ENCODE results near the gene EGFLAM. TPM values are rescaled to one million over a fixed set of nuclear protein-coding genes. Genes with fewer than 3 reads are reported as not detected.

EGFLAM gene
- total RNA-seq, 1 donor from 2014 or later = 0.12 TPM

DNA sequence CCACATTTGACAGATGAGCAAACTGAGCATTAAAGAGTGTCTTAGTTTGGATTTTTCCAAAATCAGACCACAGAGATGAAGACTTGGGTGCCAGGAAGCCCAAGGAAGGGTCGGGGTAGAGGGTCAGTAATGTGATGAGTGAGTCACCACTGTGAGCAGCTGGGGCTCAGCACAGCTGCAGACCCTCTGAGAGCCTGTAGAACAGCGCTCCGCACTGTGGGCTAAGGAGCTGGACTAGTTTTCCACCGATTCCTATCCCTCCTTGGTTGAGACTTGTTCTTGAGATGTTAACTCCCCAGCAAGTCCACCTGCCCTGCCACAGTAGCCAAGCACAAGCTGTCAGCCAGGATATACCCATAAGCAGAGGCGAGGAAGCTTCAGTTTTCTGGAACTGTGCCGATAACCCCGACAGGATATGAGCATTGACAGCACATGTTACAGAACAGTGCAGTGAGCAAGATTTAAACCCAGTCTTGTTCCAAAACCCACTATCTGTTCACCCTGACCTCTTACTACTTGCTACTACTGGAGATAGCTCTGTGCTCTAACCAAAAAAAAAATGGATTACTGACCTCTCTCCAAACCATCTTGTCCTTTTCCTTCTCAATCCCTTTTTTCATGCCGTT is 31.8 kb downstream of the EGFLAM start:
- Mint-ChIP-seq H3K27me3 (ENCODE audit: low read depth) (no peaks in the 10 kb centered on the region), H3K36me3 (ENCODE audit: low read depth) (no peaks in the 10 kb centered on the region)

DNA sequence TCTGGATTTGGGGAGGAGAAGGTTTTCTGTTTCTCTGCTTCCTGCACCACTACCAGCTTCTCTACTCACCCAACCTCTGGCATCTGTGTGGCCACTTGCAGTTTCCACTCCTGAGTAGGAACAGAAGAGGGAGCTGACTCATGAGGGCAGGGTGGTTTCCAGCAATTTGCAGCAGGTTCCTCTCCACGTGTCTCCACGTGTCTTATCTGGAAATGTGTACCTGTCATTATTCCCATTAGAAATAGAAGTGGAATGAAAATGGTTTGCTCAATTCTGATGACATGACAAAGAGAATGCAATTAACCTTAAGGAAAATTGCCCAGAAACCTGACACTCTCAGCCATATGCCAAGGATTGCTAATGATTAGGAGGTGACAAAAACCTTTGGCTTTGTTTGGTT is 33.0 kb downstream of the EGFLAM start:
- TF ChIP-seq, protein P1, sequence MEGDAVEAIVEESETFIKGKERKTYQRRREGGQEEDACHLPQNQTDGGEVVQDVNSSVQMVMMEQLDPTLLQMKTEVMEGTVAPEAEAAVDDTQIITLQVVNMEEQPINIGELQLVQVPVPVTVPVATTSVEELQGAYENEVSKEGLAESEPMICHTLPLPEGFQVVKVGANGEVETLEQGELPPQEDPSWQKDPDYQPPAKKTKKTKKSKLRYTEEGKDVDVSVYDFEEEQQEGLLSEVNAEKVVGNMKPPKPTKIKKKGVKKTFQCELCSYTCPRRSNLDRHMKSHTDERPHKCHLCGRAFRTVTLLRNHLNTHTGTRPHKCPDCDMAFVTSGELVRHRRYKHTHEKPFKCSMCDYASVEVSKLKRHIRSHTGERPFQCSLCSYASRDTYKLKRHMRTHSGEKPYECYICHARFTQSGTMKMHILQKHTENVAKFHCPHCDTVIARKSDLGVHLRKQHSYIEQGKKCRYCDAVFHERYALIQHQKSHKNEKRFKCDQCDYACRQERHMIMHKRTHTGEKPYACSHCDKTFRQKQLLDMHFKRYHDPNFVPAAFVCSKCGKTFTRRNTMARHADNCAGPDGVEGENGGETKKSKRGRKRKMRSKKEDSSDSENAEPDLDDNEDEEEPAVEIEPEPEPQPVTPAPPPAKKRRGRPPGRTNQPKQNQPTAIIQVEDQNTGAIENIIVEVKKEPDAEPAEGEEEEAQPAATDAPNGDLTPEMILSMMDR (IDR thresholded peaks at IDR 0.05) = no peak

More for the DNA sequence above, 31.8 kb downstream of the EGFLAM start:
- H3K4me3 Mint-ChIP-seq (ENCODE audit: unreplicated experiment) = no peak overlapping the region
- DNase-seq (ENCODE audit: low spot score) = no peak
- TF ChIP-seq, protein P1 (IDR thresholded peaks at IDR 0.05) = no peak
- H3K9me3 Mint-ChIP-seq (ENCODE audit: low read depth) = no peaks in the 10 kb centered on the region
- H3K27ac Mint-ChIP-seq (ENCODE audit: unreplicated experiment) = no peak overlapping the region
- H3K4me1 Mint-ChIP-seq (ENCODE audit: low read depth) = no peaks in the 10 kb centered on the region

DNA sequence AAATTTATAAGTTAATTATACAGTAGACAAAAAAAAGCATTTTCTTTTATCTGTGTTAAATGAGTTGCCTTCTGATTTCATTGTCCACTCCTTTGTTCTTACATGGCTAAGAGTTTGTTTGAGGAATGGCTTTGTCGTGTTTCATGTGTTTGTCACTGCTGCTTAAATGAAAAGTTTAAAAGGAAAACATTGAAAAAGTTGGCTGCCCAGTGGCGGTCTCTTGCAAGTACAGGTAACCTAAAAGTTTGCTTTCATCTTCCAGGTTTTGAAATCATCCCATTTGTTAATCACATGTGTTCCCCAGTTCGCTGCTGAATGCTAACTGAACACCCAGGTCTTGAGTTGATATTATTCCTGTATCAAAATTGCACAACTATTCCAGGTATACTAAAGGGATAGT is 33.9 kb downstream of the EGFLAM start:
- no peak for DNase-seq (ENCODE audit: low spot score)
- no peaks in the 10 kb centered on the region for H3K36me3 Mint-ChIP-seq (ENCODE audit: low read depth)
- H3K9me3 Mint-ChIP-seq (ENCODE audit: low read depth) = no peaks in the 10 kb centered on the region
- H3K4me1 Mint-ChIP-seq (ENCODE audit: low read depth) = no peaks in the 10 kb centered on the region
- no peaks in the 10 kb centered on the region for H3K27me3 Mint-ChIP-seq (ENCODE audit: low read depth)
- H3K4me3 Mint-ChIP-seq (ENCODE audit: unreplicated experiment) = no peak overlapping the region
- TF ChIP-seq, protein P1 (IDR thresholded peaks at IDR 0.05) = no peak
- no peak overlapping the region for H3K27ac Mint-ChIP-seq (ENCODE audit: unreplicated experiment)

More for the DNA sequence above, 33.0 kb downstream of the EGFLAM start:
- no peak overlapping the region for H3K27ac Mint-ChIP-seq (ENCODE audit: unreplicated experiment)
- no peak for DNase-seq (ENCODE audit: low spot score)
- H3K4me3 Mint-ChIP-seq (ENCODE audit: unreplicated experiment) = no peak overlapping the region
- no peaks in the 10 kb centered on the region for H3K9me3 Mint-ChIP-seq (ENCODE audit: low read depth)
- H3K4me1 Mint-ChIP-seq (ENCODE audit: low read depth) = no peaks in the 10 kb centered on the region
- no peaks in the 10 kb centered on the region for H3K27me3 Mint-ChIP-seq (ENCODE audit: low read depth)
- no peaks in the 10 kb centered on the region for H3K36me3 Mint-ChIP-seq (ENCODE audit: low read depth)

DNA sequence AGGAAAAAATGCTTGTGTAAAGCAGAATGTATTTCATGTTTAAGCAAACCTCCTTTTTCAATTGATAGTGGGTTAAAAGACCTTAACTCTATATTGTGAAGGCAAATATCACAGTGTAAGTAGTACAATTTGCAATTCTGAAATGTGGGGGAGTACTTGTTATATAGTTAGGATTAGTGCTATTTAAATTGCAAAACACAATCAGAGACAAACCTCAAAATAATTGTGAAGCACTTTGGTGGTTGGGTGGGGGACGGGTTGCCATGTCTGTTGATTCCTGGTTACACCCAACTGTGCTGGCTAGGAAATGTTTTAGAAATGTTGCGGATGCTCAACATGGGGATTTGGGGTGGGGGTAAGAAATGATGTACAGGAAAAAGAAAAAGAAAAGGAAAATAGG is 37.4 kb downstream of the EGFLAM start:
- H3K4me1 Mint-ChIP-seq (ENCODE audit: low read depth) = no peaks in the 10 kb centered on the region
- no peak overlapping the region for H3K27ac Mint-ChIP-seq (ENCODE audit: unreplicated experiment)
- peaks cover 3% of the 10 kb centered on the region for H3K27me3 Mint-ChIP-seq (ENCODE audit: low read depth)
- DNase-seq (ENCODE audit: low spot score) = no peak
- TF ChIP-seq, protein P1 (IDR thresholded peaks at IDR 0.05) = no peak
- H3K4me3 Mint-ChIP-seq (ENCODE audit: unreplicated experiment) = no peak overlapping the region
- no peaks in the 10 kb centered on the region for H3K9me3 Mint-ChIP-seq (ENCODE audit: low read depth)
- no peaks in the 10 kb centered on the region for H3K36me3 Mint-ChIP-seq (ENCODE audit: low read depth)

DNA sequence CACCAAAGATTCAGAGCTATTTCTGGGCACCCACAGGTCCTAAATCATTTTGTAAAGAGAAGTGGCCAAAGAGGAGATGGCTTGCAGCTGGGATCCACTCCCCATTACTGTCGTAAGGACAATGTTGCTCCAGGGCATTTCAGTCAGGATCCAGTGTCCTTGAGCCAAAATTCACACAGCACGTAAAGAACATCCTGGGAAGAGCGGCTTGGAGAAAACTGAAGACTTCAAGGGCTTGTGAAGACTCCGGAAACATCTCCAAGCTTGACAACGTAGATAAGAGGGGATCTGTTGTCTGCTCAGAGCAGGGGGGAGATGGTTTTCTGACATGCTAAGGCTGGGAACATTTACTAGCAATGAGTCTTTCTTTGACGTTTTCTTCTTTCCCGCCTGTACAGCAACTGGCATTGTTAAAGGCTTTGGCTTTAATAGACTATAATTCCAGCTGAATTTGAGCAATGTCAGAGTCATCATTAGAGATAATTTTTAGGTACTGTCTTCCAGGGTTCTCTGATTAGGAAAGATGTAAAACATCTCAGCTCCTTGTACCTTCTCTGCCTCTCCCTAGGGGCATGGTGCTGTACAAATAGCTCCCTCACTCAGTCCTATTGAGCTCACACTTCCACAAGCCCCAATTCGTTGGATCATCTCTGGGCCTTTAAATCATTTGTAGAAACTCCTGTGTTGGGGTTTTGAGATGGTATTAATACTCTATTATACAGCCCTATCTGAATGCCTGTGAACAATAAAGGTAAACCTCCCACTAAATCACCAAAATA is 39.7 kb downstream of the EGFLAM start:
- no peak for DNase-seq (ENCODE audit: low spot score)
- no peak overlapping the region for H3K27ac Mint-ChIP-seq (ENCODE audit: unreplicated experiment)
- TF ChIP-seq, protein P1 (IDR thresholded peaks at IDR 0.05) = no peak

More for the DNA sequence above, 39.7 kb downstream of the EGFLAM start:
- Mint-ChIP-seq H3K4me1 (ENCODE audit: low read depth) (no peaks in the 10 kb centered on the region), H3K9me3 (ENCODE audit: low read depth) (peaks cover 7% of the 10 kb centered on the region), H3K4me3 (ENCODE audit: unreplicated experiment) (no peak overlapping the region), H3K36me3 (ENCODE audit: low read depth) (no peaks in the 10 kb centered on the region), H3K27me3 (ENCODE audit: low read depth) (peaks cover 5% of the 10 kb centered on the region)
